HL-60 (cell line): ENCODE data around the gene TACC3.

Experiments
- DNase-seq, 2 experiments: peaks; one replicate each; pipeline ENCODE4 v3.0.0-alpha.2; 2010 to 2020; ENCODE audit warnings: low read depth in 1 of 2, low spot score in 1 of 2
- H3K27ac ChIP-seq: fragments of 250-450 bp; sonication (Bioruptor Pico); replicated peaks from 2 replicates; pipeline ENCODE4 v1.5.1; 2020; ENCODE audit warnings: mild to moderate bottlenecking, moderate library complexity
- H3K27me3 ChIP-seq: fragments of 250-450 bp; sonication (Bioruptor Pico); 2 replicates; pipeline ENCODE4 v1.5.1; 2021; ENCODE audit warnings: mild to moderate bottlenecking, moderate library complexity; ENCODE audit not compliant: insufficient read depth, poor library complexity, severe bottlenecking
- H3K4me3 ChIP-seq: replicated peaks from 2 replicates; pipeline ENCODE4 v1.5.1; 2011; ENCODE audit warnings: mild to moderate bottlenecking, control low read depth, low read length; ENCODE audit not compliant: insufficient read depth
- GABPA ChIP-seq: IDR thresholded peaks from 2 replicates; pipeline ENCODE4 v1.6.1; 2012; ENCODE audit warnings: low read depth
- POLR2AphosphoS5 ChIP-seq: IDR thresholded peaks from 2 replicates; pipeline ENCODE4 v1.6.1; 2012; ENCODE audit warnings: low read depth
- SPI1 ChIP-seq: IDR thresholded peaks from 2 replicates; pipeline ENCODE4 v1.6.1; 2012; ENCODE audit warnings: low read depth, mild to moderate bottlenecking, borderline replicate concordance
- TF ChIP-seq, protein P1 (sequence below): IDR thresholded peaks from 2 replicates; pipeline ENCODE4 v1.6.1; 2012; ENCODE audit warnings: low read depth; ENCODE audit not compliant: insufficient replicate concordance
- TF ChIP-seq, protein P2 (sequence below): IDR thresholded peaks from one replicate; pipeline ENCODE4 v1.5.1; 2011; ENCODE audit warnings: low read length, control low read depth, inconsistent platforms; ENCODE audit not compliant: insufficient read depth

TACC3 gene

GRCh38 chr4:1721666-1722550 lies 587 bp downstream of the TACC3 start:
- no peaks in the 10 kb centered on the region for H3K27me3 ChIP-seq

DNA sequence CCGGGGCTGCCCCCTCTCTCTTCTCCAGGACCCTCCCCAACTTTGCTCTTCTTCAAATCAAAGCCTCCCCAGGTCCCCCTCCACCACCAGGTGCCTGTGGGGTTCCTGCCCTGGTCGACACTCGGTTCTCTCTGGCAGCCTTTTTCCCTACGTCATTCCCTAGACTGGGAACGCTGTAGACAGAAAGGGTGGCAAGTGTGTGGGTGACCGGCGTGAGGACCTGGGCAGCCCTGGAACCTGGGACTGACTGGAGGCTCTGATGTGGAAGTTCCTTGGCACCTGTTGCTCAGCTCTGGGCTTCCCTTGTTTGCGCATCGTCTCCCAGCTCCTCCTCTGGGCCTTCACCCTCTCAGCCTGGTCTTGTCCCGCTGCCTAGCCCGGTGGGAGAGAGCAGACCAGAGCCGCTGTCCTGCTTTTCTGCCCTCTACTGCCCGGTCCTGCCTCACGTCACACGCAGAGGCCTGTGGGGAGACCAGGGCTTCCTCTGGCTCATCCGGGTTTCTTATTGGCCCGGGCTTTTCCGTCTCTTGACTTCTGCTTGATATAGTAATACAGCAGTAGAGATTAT lies 1.3 kb downstream of the TACC3 start:
- no peak for DNase-seq
- TF ChIP-seq POLR2AphosphoS5 (no peak), GABPA (no peak), SPI1 (no peak)
- TF ChIP-seq, protein P1, sequence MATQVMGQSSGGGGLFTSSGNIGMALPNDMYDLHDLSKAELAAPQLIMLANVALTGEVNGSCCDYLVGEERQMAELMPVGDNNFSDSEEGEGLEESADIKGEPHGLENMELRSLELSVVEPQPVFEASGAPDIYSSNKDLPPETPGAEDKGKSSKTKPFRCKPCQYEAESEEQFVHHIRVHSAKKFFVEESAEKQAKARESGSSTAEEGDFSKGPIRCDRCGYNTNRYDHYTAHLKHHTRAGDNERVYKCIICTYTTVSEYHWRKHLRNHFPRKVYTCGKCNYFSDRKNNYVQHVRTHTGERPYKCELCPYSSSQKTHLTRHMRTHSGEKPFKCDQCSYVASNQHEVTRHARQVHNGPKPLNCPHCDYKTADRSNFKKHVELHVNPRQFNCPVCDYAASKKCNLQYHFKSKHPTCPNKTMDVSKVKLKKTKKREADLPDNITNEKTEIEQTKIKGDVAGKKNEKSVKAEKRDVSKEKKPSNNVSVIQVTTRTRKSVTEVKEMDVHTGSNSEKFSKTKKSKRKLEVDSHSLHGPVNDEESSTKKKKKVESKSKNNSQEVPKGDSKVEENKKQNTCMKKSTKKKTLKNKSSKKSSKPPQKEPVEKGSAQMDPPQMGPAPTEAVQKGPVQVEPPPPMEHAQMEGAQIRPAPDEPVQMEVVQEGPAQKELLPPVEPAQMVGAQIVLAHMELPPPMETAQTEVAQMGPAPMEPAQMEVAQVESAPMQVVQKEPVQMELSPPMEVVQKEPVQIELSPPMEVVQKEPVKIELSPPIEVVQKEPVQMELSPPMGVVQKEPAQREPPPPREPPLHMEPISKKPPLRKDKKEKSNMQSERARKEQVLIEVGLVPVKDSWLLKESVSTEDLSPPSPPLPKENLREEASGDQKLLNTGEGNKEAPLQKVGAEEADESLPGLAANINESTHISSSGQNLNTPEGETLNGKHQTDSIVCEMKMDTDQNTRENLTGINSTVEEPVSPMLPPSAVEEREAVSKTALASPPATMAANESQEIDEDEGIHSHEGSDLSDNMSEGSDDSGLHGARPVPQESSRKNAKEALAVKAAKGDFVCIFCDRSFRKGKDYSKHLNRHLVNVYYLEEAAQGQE: no peak
- TF ChIP-seq, protein P2, sequence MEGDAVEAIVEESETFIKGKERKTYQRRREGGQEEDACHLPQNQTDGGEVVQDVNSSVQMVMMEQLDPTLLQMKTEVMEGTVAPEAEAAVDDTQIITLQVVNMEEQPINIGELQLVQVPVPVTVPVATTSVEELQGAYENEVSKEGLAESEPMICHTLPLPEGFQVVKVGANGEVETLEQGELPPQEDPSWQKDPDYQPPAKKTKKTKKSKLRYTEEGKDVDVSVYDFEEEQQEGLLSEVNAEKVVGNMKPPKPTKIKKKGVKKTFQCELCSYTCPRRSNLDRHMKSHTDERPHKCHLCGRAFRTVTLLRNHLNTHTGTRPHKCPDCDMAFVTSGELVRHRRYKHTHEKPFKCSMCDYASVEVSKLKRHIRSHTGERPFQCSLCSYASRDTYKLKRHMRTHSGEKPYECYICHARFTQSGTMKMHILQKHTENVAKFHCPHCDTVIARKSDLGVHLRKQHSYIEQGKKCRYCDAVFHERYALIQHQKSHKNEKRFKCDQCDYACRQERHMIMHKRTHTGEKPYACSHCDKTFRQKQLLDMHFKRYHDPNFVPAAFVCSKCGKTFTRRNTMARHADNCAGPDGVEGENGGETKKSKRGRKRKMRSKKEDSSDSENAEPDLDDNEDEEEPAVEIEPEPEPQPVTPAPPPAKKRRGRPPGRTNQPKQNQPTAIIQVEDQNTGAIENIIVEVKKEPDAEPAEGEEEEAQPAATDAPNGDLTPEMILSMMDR: no peak
- H3K27me3 ChIP-seq: no peaks in the 10 kb centered on the region
- peak overlapping the region; percentile 93 for H3K27ac ChIP-seq
- peak overlapping the region; percentile 96 for H3K4me3 ChIP-seq

More at GRCh38 chr4:1721666-1722550, 587 bp downstream of the TACC3 start:
- H3K27ac ChIP-seq: peak overlapping the region; percentile 93
- H3K4me3 ChIP-seq: peak overlapping the region; percentile 96
- no peak; the same call in 1 of the 2 replicates for TF ChIP-seq POLR2AphosphoS5
- TF ChIP-seq, protein P1: no peak
- TF ChIP-seq SPI1: no peak; the same call in 1 of the 2 replicates
- TF ChIP-seq, protein P2: no peak
- TF ChIP-seq GABPA: no peak
- DNase-seq: peak in 1 of 2 experiments; percentile 23

DNA sequence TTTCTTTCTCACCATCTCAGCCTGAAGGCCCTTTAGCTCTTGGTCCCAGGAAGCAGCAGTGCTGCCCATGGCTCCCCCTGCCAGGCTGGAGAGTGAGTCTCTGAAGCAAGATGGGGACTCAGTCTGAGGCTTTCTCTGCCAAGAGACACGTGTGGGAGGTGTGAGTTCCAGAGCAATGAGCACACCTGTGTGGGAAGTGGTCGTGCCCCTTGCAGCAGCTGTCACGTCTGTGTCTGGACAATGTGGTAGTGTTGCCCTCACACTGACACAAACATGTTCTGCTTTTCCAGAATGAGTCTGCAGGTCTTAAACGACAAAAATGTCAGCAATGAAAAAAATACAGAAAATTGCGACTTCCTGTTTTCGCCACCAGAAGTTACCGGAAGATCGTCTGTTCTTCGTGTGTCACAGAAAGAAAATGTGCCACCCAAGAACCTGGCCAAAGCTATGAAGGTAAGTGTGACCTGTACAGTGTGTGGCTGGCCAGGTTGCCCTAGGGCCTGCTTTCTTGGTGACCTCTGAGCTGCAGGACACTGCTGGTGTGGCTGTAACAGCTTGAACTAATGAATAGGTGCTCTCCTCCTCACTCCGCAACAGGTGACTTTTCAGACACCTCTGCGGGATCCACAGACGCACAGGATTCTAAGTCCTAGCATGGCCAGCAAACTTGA lies 1.9 kb downstream of the TACC3 start:
- no peaks in the 10 kb centered on the region for H3K27me3 ChIP-seq
- H3K4me3 ChIP-seq: peak overlapping the region; percentile 96
- TF ChIP-seq GABPA: peak; percentile 78
- TF ChIP-seq POLR2AphosphoS5: peak; percentile 87
- peak; percentile 93 for TF ChIP-seq SPI1
- TF ChIP-seq, protein P1: no peak
- TF ChIP-seq, protein P2: no peak
- peak in 1 of 2 experiments; percentile 81 for DNase-seq
- H3K27ac ChIP-seq: peak overlapping the region; percentile 93
